Keratinocyte (primary cell): ENCODE data around the gene SESTD1. TPM values are rescaled to one million over a fixed set of nuclear protein-coding genes. Genes with fewer than 3 reads are reported as not detected.
"Not testable (repeated sequence)": the region's sequence is repeated elsewhere in the genome, so short reads cannot be mapped to it uniquely, and the experiment has no call there.

ENCODE experiments used
- DNase-seq: peaks from one replicate; pipeline ENCODE4 v3.0.0-alpha.2; 2011; ENCODE audit warnings: low read depth, missing footprints, low spot score
- FAIRE-seq: peaks from 2 replicates; lab custom pipeline; 2011; peaks lifted over from hg19 to GRCh38; lab: Jason Lieb, UNC
- H2AFZ ChIP-seq: 2 replicates; pipeline ENCODE4 v1.6.0; 2012; ENCODE audit warnings: low read length, control low read depth, inconsistent platforms; ENCODE audit not compliant: control insufficient read depth
- H3K27ac ChIP-seq: 2 replicates; pipeline ENCODE4 v1.5.1; 2011; ENCODE audit warnings: low read length; ENCODE audit not compliant: control insufficient read depth, insufficient read depth
- H3K27me3 ChIP-seq: 3 replicates; pipeline ENCODE4 v1.6.0; 2011; ENCODE audit warnings: low read length; ENCODE audit not compliant: control insufficient read depth, insufficient read depth; ENCODE audit errors: extremely low read depth
- H3K36me3 ChIP-seq, 2 experiments: 2 replicates in 1 of 2; 3 replicates in 1 of 2; pipeline ENCODE4 v1.5.1; 2011; ENCODE audit warnings: low read length in 2 of 2, mild to moderate bottlenecking in 1 of 2; ENCODE audit not compliant: control insufficient read depth in 2 of 2, insufficient read depth in 2 of 2; ENCODE audit errors: extremely low read depth in 1 of 2
- H3K4me1 ChIP-seq: 3 replicates; pipeline ENCODE4 v1.5.1; 2011; ENCODE audit warnings: low read length; ENCODE audit not compliant: control insufficient read depth, insufficient read depth; ENCODE audit errors: extremely low read depth
- H3K4me2 ChIP-seq: 3 replicates; pipeline ENCODE4 v1.6.0; 2011; ENCODE audit warnings: low read depth, low read length; ENCODE audit not compliant: control insufficient read depth, insufficient read depth; ENCODE audit errors: extremely low read depth
- H3K4me3 ChIP-seq, 3 experiments: fragments of 200-600 bp in 1 of 3; sonication (generic) in 1 of 3; 2 replicates in 2 of 3; 3 replicates in 1 of 3; pipeline ENCODE4 v1.5.1; 2011 to 2016; ENCODE audit warnings: low read length in 3 of 3, mild to moderate bottlenecking in 3 of 3, control low read depth in 2 of 3, inconsistent platforms in 1 of 3, low read depth in 1 of 3, mixed read lengths in 1 of 3, mixed run types in 1 of 3, moderate library complexity in 1 of 3; ENCODE audit not compliant: control insufficient read depth in 2 of 3, insufficient read depth in 2 of 3; ENCODE audit errors: extremely low read depth in 1 of 3
- H3K79me2 ChIP-seq: 2 replicates; pipeline ENCODE4 v1.6.0; 2012; ENCODE audit warnings: low read length; ENCODE audit not compliant: control insufficient read depth, insufficient read depth
- H3K9ac ChIP-seq: 3 replicates; pipeline ENCODE4 v1.6.0; 2011; ENCODE audit warnings: low read length; ENCODE audit not compliant: control insufficient read depth, insufficient read depth; ENCODE audit errors: extremely low read depth
- H3K9me1 ChIP-seq: 3 replicates; pipeline ENCODE4 v1.6.0; 2011; ENCODE audit warnings: low read length; ENCODE audit not compliant: control insufficient read depth, insufficient read depth; ENCODE audit errors: extremely low read depth
- H3K9me3 ChIP-seq: 2 replicates; pipeline ENCODE4 v1.5.1; 2012; ENCODE audit warnings: low read depth, low read length; ENCODE audit not compliant: control insufficient read depth
- H4K20me1 ChIP-seq: 3 replicates; pipeline ENCODE4 v1.6.0; 2011; ENCODE audit warnings: low read length; ENCODE audit not compliant: control insufficient read depth, insufficient read depth; ENCODE audit errors: extremely low read depth
- EZH2 ChIP-seq: IDR thresholded peaks from one replicate; pipeline ENCODE4 v1.6.1; 2012; ENCODE audit warnings: inconsistent platforms, mild to moderate bottlenecking, low read length, moderate library complexity
- dilution Hi-C: fragments of 300-500 bp; cut with MboI; formaldehyde crosslinking; loops from one replicate; pipeline ENCODE4 v1.7.0; 2020; ENCODE audit warnings: low sequenced_read_pairs; ENCODE audit not compliant: extremely low pct_ligation_motif_present
- polyA plus RNA-seq, 5 experiments: library from polyadenylated mRNA; depleted of rRNA in 3 of 5; stranded (reverse) in 3 of 5; stranded (forward) in 1 of 5; unstranded in 1 of 5; fragments of >200 nt; gene quantifications; 1 replicate in 1 of 5; 2 replicates in 3 of 5; 3 replicates in 1 of 5; pipeline versions ENCODE4 v1.2.1 to v1.2.3, GENCODE V29; 2011 to 2012; ENCODE audit warnings: missing spikeins in 2 of 5, low read depth in 1 of 5, low replicate concordance in 1 of 5
- TF ChIP-seq, protein P1 (sequence below), 3 experiments: IDR thresholded peaks in 1 of 3; conservative IDR thresholded peaks in 1 of 3; optimal IDR thresholded peaks in 1 of 3; 2 replicates in 2 of 3; 3 replicates in 1 of 3; pipeline versions ENCODE3 to v1.5.1; 2011; ENCODE audit warnings: low read length in 3 of 3, mild to moderate bottlenecking in 3 of 3, moderate library complexity in 2 of 3, control low read depth in 1 of 3, inconsistent platforms in 1 of 3; ENCODE audit not compliant: insufficient read depth in 2 of 3; ENCODE audit errors: extremely low read depth in 1 of 3

Gene SESTD1
- polyA plus RNA-seq, 1 donor (not counting 4 experiments of a cell fraction or from before 2014, with no cell fraction given), result 22.3 TPM

DNA sequence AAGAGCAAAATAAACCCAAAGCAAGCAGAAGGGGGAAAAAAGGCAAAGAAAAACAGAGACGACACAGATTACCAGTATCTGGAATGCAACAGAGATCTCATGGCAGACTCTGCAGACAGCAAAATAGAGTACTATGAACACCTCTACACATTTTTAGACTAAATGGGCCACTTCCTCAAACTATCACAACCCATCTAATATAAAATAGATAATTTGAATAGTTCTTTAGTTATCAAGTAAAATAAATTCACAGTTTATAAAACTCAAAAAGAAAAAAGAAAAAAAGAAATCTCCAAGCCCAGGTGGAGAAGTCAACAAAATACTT is 16.6 kb downstream of the SESTD1 start:
- no peak overlapping the region for H2AFZ ChIP-seq
- no peak overlapping the region for H3K4me2 ChIP-seq
- peaks cover 90% of the 10 kb centered on the region for H3K79me2 ChIP-seq
- H3K4me3 ChIP-seq, result no peak overlapping the region
- H3K4me1 ChIP-seq, result no peaks in the 10 kb centered on the region
- DNase-seq (no peak), FAIRE-seq (no peak)
- H3K27me3 ChIP-seq, result no peaks in the 10 kb centered on the region
- H3K9me3 ChIP-seq, result no peaks in the 10 kb centered on the region
- no peak overlapping the region for H3K27ac ChIP-seq
- no peaks in the 10 kb centered on the region for H3K36me3 ChIP-seq
- H4K20me1 ChIP-seq, result no peaks in the 10 kb centered on the region
- H3K9ac ChIP-seq, result no peak overlapping the region
- no peaks in the 10 kb centered on the region for H3K9me1 ChIP-seq
- TF ChIP-seq EZH2, result no peak
- dilution Hi-C loops, result no loop called here

DNA sequence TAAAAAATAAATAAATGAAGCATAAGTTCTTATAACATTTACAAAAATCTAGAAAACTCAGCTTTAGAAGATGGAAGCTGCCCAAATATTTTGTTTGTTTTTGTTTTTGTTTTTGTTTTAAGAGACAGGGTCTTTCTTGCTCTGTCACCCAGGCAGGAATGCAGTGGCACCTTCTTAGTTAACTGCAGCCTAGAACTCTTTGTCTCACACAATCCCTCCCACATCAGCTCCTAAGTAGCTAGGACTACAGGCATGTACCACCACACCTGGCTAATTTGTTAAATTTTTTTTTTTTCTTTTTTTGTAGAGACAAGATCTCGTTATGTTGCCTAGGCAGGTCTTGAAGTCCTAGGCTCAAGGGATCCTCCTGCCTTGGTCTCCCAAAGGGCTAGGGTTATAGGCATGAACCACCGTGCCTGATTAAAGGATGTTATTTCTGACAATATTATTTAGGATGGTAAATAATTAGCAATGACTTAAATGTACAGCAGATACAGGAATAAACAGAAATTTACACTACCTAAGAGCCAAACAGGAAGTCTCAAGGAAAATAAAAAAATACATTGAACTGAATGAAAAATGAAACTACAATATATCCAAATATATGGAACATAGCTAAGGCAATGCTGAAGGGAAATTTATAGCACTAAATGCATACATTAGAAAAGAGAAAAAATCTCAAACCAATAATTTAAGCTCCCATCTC is 17.2 kb downstream of the SESTD1 start:
- H3K4me2 ChIP-seq, result no peak overlapping the region
- dilution Hi-C loops, result no loop called here

GRCh38 chr2:179245843-179246242 is 18.8 kb downstream of the SESTD1 start:
- dilution Hi-C loops, H4K20me1 ChIP-seq, H3K27ac ChIP-seq, H3K36me3 ChIP-seq, H3K9ac ChIP-seq, H2AFZ ChIP-seq, H3K4me3 ChIP-seq, H3K9me1 ChIP-seq, FAIRE-seq, H3K27me3 ChIP-seq, H3K4me2 ChIP-seq, H3K9me3 ChIP-seq, DNase-seq, H3K4me1 ChIP-seq: not testable (repeated sequence)
- peaks cover 93% of the 10 kb centered on the region for H3K79me2 ChIP-seq

More for the DNA sequence above, 17.2 kb downstream of the SESTD1 start:
- no peaks in the 10 kb centered on the region for H4K20me1 ChIP-seq
- DNase-seq (no peak), FAIRE-seq (no peak)
- no peaks in the 10 kb centered on the region for H3K4me1 ChIP-seq
- no peak overlapping the region for H3K4me3 ChIP-seq
- H3K27me3 ChIP-seq, result no peaks in the 10 kb centered on the region
- TF ChIP-seq, protein P1, sequence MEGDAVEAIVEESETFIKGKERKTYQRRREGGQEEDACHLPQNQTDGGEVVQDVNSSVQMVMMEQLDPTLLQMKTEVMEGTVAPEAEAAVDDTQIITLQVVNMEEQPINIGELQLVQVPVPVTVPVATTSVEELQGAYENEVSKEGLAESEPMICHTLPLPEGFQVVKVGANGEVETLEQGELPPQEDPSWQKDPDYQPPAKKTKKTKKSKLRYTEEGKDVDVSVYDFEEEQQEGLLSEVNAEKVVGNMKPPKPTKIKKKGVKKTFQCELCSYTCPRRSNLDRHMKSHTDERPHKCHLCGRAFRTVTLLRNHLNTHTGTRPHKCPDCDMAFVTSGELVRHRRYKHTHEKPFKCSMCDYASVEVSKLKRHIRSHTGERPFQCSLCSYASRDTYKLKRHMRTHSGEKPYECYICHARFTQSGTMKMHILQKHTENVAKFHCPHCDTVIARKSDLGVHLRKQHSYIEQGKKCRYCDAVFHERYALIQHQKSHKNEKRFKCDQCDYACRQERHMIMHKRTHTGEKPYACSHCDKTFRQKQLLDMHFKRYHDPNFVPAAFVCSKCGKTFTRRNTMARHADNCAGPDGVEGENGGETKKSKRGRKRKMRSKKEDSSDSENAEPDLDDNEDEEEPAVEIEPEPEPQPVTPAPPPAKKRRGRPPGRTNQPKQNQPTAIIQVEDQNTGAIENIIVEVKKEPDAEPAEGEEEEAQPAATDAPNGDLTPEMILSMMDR (optimal IDR thresholded peaks at IDR 0.05 in 1 of 3, IDR thresholded peaks at IDR 0.05 in 1 of 3, conservative IDR thresholded peaks at IDR 0.05 in 1 of 3; ENCODE audit: extremely low read depth in 1 of 3, insufficient read depth in 2 of 3, low read length in 3 of 3), result no peak
- no peak for TF ChIP-seq EZH2
- H3K9ac ChIP-seq, result no peak overlapping the region
- H3K79me2 ChIP-seq, result peaks cover 90% of the 10 kb centered on the region
- H2AFZ ChIP-seq, result no peak overlapping the region
- H3K9me3 ChIP-seq, result no peaks in the 10 kb centered on the region
- H3K9me1 ChIP-seq, result no peaks in the 10 kb centered on the region
- H3K27ac ChIP-seq, result no peak overlapping the region
- no peaks in the 10 kb centered on the region for H3K36me3 ChIP-seq
